IPS DF 6.9 (cell line): ENCODE data around the gene ABL2.

Source experiments
- DNase-seq: peaks from one replicate; pipeline ENCODE4 v3.0.0-alpha.2; 2013; ENCODE audit warnings: low read depth, low spot score
- H3K27ac ChIP-seq: one replicate; pipeline ENCODE4 v1.5.1; 2013; ENCODE audit warnings: low read length, control low read depth
- H3K27me3 ChIP-seq: 2 replicates; pipeline ENCODE4 v1.6.1; 2013; ENCODE audit warnings: mild to moderate bottlenecking, low read length; ENCODE audit not compliant: control insufficient read depth, insufficient read depth
- H3K36me3 ChIP-seq: 2 replicates; pipeline ENCODE4 v1.6.1; 2013; ENCODE audit warnings: low read length; ENCODE audit not compliant: control insufficient read depth, insufficient read depth
- H3K4me1 ChIP-seq: 2 replicates; pipeline ENCODE4 v1.6.1; 2013; ENCODE audit warnings: low read length; ENCODE audit not compliant: control insufficient read depth, insufficient read depth
- H3K4me3 ChIP-seq: 2 replicates; pipeline ENCODE4 v1.5.1; 2013; ENCODE audit warnings: mild to moderate bottlenecking, low read length
- H3K9me3 ChIP-seq: 2 replicates; pipeline ENCODE4 v1.6.1; 2013; ENCODE audit warnings: low read length, inconsistent platforms; ENCODE audit not compliant: control insufficient read depth, insufficient read depth
- WGBS: extraction: QIAGEN DNeasy Blood & Tissue Kit; methylation state at CpG from one replicate; pipeline ENCODE4 v1.1.7; 2013; ENCODE audit warnings: mixed read lengths, missing lambda C conversion rate; ENCODE audit not compliant: insufficient read length, insufficient coverage; 5-methylcytosine and 5-hydroxymethylcytosine counted together

Gene ABL2

GRCh38 chr1:179058487-179059483 is 170.7 kb downstream of the ABL2 start:
- no peak for DNase-seq
- H3K4me1 ChIP-seq: peaks cover 2% of the 10 kb centered on the region; the same call in 1 of the 2 replicates
- no peaks in the 10 kb centered on the region for H3K36me3 ChIP-seq
- H3K9me3 ChIP-seq: no peaks in the 10 kb centered on the region
- WGBS: no CpG with 5 or more reads among the region's 3 CpGs
- no peak overlapping the region for H3K4me3 ChIP-seq
- no peak overlapping the region for H3K27ac ChIP-seq
- H3K27me3 ChIP-seq: no peaks in the 10 kb centered on the region

GRCh38 chr1:179055937-179056336 is 173.5 kb downstream of the ABL2 start:
- no CpG with 5 or more reads among the region's 2 CpGs for WGBS
- DNase-seq: no peak
- Histone ChIP-seq H3K9me3 (no peaks in the 10 kb centered on the region), H3K36me3 (no peaks in the 10 kb centered on the region), H3K27me3 (no peaks in the 10 kb centered on the region), H3K27ac (no peak overlapping the region), H3K4me3 (no peak overlapping the region), H3K4me1 (peaks cover 2% of the 10 kb centered on the region; the same call in 1 of the 2 replicates)

DNA sequence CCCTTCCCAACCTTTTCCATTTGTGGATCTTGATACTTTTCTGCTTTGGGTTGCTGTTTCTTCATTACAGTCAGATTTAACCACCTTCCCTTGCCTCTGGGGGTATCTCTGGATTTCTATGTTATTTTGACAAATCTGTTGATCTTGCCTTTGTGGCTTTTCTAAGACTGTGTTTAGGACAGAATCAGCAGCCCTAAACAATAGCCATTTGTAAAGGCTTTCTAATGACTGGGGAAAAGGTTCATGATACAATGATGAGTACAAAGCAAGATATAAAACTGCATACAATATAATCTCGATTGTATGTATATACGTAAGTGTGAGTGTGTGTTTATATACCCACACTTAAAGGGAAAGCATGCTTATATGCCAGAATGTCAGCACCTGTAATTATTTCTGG is 176.0 kb downstream of the ABL2 start:
- Histone ChIP-seq H3K27me3 (no peaks in the 10 kb centered on the region), H3K27ac (no peak overlapping the region), H3K4me3 (no peak overlapping the region), H3K9me3 (no peaks in the 10 kb centered on the region), H3K4me1 (peaks cover 2% of the 10 kb centered on the region; the same call in 1 of the 2 replicates), H3K36me3 (no peaks in the 10 kb centered on the region)
- no CpG with 5 or more reads among the region's 2 CpGs for WGBS
- DNase-seq: no peak

DNA sequence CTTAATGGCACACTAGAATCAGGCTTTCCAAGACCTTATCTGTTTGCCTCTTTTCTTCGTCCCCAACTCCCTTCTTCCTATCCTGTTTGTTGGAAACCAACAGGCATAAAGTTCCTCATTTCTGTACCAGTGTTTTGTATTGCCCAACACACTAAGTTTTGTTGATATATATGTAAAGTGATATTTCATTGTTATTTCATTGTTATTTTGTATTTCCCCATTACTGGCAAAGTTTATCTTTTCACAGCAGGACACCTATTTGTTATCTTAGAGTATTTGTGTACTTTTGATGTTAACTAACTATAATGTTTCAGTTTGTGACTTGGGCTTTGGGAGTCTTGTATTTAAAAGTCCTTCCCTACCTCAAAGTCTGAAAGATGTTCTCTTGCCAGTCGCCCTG is 176.7 kb downstream of the ABL2 start:
- H3K36me3 ChIP-seq: no peaks in the 10 kb centered on the region
- H3K4me1 ChIP-seq: no peaks in the 10 kb centered on the region
- no peak overlapping the region for H3K4me3 ChIP-seq
- no peak for DNase-seq
- no CpG with 5 or more reads among the region's 2 CpGs for WGBS
- H3K9me3 ChIP-seq: no peaks in the 10 kb centered on the region
- no peak overlapping the region for H3K27ac ChIP-seq
- no peaks in the 10 kb centered on the region for H3K27me3 ChIP-seq
